Loucy (cell line): Measurements from ENCODE around the gene ZNF823.

Experiments
- CTCF ChIP-seq: fragments of 200-600 bp; sonication (generic); conservative IDR thresholded peaks from 2 replicates; pipeline ENCODE4 v1.5.1; 2014; ENCODE audit warnings: mild to moderate bottlenecking, antibody characterized with exemption, low read length
- EZH2phosphoT487 ChIP-seq: fragments of 200-600 bp; IDR thresholded peaks from 2 replicates; pipeline ENCODE4 v1.6.1; 2018; ENCODE audit warnings: antibody characterized with exemption, mild to moderate bottlenecking, moderate library complexity, borderline replicate concordance

- TF ChIP-seq CTCF (no peak), EZH2phosphoT487 (no peak)
Observed at GRCh38 chr19:11759805-11760204, 21.1 kb upstream of the ZNF823 start.
